IMR-90 (cell line): ENCODE data around the gene WDR91. TPM values are rescaled to one million over a fixed set of nuclear protein-coding genes. Genes with fewer than 3 reads are reported as not detected.

Experiments used
- ATAC-seq: fragments of 200-7000 bp; cut with Tn5 transposase; 2 replicates; pipeline ENCODE4 v1.9.1; 2020; ENCODE audit warnings: low read depth, mild to moderate bottlenecking, moderate library complexity
- BruUV-seq: library from RNA; stranded (reverse); fragments of 400-500 nt; replicated peaks from 2 replicates; lab custom pipeline; 2021; lab: Mats Ljungman, UMichigan
- CTCF ChIA-PET: fragments of 300-600 bp; formaldehyde crosslinking; extraction: SDS; loops from one replicate; lab custom pipeline; 2021; ENCODE audit warnings: antibody characterized with exemption; lab: Yijun Ruan, JAX
- POLR2A ChIA-PET: fragments of 300-600 bp; sonication (Branson Sonifier 250); formaldehyde crosslinking; loops from one replicate; lab custom pipeline; 2022; ENCODE audit warnings: antibody characterized with exemption; ENCODE audit not compliant: unreplicated experiment; lab: Charles Lee
- DNase-seq: peaks from one replicate; pipeline ENCODE4 v3.0.0; 2013
- H2AFZ ChIP-seq: replicated peaks from 2 replicates; pipeline ENCODE3; 2013; ENCODE audit warnings: low read length, mild to moderate bottlenecking; ENCODE audit not compliant: poor library complexity
- H2AK5ac ChIP-seq: 2 replicates; pipeline ENCODE4 v1.6.1; 2013; ENCODE audit warnings: low read depth, low read length, inconsistent platforms
- H2AK9ac ChIP-seq: replicated peaks from 2 replicates; pipeline ENCODE3; 2013; ENCODE audit warnings: mild to moderate bottlenecking, low read depth, low read length, moderate library complexity; ENCODE audit not compliant: poor library complexity
- H2BK120ac ChIP-seq: 2 replicates; pipeline ENCODE4 v1.6.1; 2013; ENCODE audit warnings: low read depth, low read length, inconsistent platforms
- H2BK15ac ChIP-seq: 3 replicates; pipeline ENCODE4 v1.6.1; 2013; ENCODE audit warnings: low read depth, low read length, inconsistent platforms
- H2BK20ac ChIP-seq: 2 replicates; pipeline ENCODE4 v1.6.1; 2013; ENCODE audit warnings: low read depth, mild to moderate bottlenecking, inconsistent platforms, low read length, moderate library complexity
- H2BK5ac ChIP-seq: 2 replicates; pipeline ENCODE4 v1.6.1; 2013; ENCODE audit warnings: mild to moderate bottlenecking, low read depth, low read length, inconsistent platforms; ENCODE audit not compliant: poor library complexity, severe bottlenecking
- H3K14ac ChIP-seq: replicated peaks from 2 replicates; pipeline ENCODE4 v1.6.1; 2013; ENCODE audit warnings: low read depth, low read length, inconsistent platforms
- H3K18ac ChIP-seq: 2 replicates; pipeline ENCODE4 v1.6.1; 2013; ENCODE audit warnings: low read depth, low read length, control low read depth
- H3K23ac ChIP-seq: 2 replicates; pipeline ENCODE4 v1.6.1; 2013; ENCODE audit warnings: low read depth, low read length, inconsistent platforms
- H3K27ac ChIP-seq: 2 replicates; pipeline ENCODE4 v1.5.1; 2013; ENCODE audit warnings: mild to moderate bottlenecking, control low read depth, low read length; ENCODE audit not compliant: insufficient read depth
- H3K27me3 ChIP-seq: 2 replicates; pipeline ENCODE4 v1.6.1; 2013; ENCODE audit warnings: low read length; ENCODE audit not compliant: control insufficient read depth, insufficient read depth
- H3K36me3 ChIP-seq: 2 replicates; pipeline ENCODE4 v1.6.1; 2013; ENCODE audit warnings: low read length, mixed read lengths; ENCODE audit not compliant: control insufficient read depth, insufficient read depth
- H3K4ac ChIP-seq: 2 replicates; pipeline ENCODE4 v1.6.1; 2013; ENCODE audit warnings: low read depth, low read length, inconsistent platforms
- H3K4me1 ChIP-seq: 2 replicates; pipeline ENCODE4 v1.6.1; 2013; ENCODE audit warnings: low read length, mixed read lengths; ENCODE audit not compliant: control insufficient read depth, insufficient read depth
- H3K4me2 ChIP-seq: 2 replicates; pipeline ENCODE4 v1.6.1; 2013; ENCODE audit warnings: low read depth, mild to moderate bottlenecking, control low read depth, low read length, moderate library complexity
- H3K4me3 ChIP-seq: 2 replicates; pipeline ENCODE4 v1.5.1; 2013; ENCODE audit warnings: low read depth, mild to moderate bottlenecking, control low read depth, low read length, moderate library complexity; ENCODE audit not compliant: insufficient read depth
- H3K56ac ChIP-seq: 2 replicates; pipeline ENCODE4 v1.6.1; 2013; ENCODE audit warnings: low read length, inconsistent platforms; ENCODE audit not compliant: insufficient read depth; ENCODE audit errors: extremely low read depth
- H3K79me1 ChIP-seq, 2 experiments: 2 replicates each; pipeline ENCODE4 v1.6.1; 2013; ENCODE audit warnings: low read length in 2 of 2, inconsistent platforms in 1 of 2, low read depth in 1 of 2
- H3K9ac ChIP-seq: 2 replicates; pipeline ENCODE4 v1.6.1; 2013; ENCODE audit warnings: low read depth, low read length, control low read depth
- H3K9me1 ChIP-seq: 2 replicates; pipeline ENCODE4 v1.6.1; 2013; ENCODE audit warnings: low read length, inconsistent platforms; ENCODE audit not compliant: insufficient read depth
- H3K9me3 ChIP-seq: 2 replicates; pipeline ENCODE4 v1.6.1; 2013; ENCODE audit warnings: low read length; ENCODE audit not compliant: control insufficient read depth, insufficient read depth
- H4K20me1 ChIP-seq: 2 replicates; pipeline ENCODE4 v1.6.1; 2013; ENCODE audit warnings: low read length, inconsistent platforms; ENCODE audit not compliant: insufficient read depth
- H4K5ac ChIP-seq: 2 replicates; pipeline ENCODE4 v1.6.1; 2013; ENCODE audit warnings: mild to moderate bottlenecking, low read depth, low read length, control low read depth
- H4K8ac ChIP-seq, 2 experiments: 2 replicates each; pipeline ENCODE4 v1.6.1; 2013; ENCODE audit warnings: low read depth in 2 of 2, low read length in 2 of 2, control low read depth in 1 of 2, inconsistent platforms in 1 of 2
- H4K91ac ChIP-seq: 2 replicates; pipeline ENCODE4 v1.6.1; 2013; ENCODE audit warnings: low read depth, low read length, inconsistent platforms; ENCODE audit not compliant: insufficient read depth
- CHD1 ChIP-seq: IDR thresholded peaks from 2 replicates; pipeline ENCODE4 v1.6.1; 2012; ENCODE audit warnings: low read depth, low read length, improper control_type of control experiment
- WGBS, 2 experiments: methylation state at CpG; one replicate each; pipeline versions ENCODE4 v1.1.5 to v1.1.7; 2013; ENCODE audit warnings: missing lambda C conversion rate in 2 of 2; ENCODE audit not compliant: insufficient read length in 1 of 2; ENCODE audit errors: extremely low coverage in 2 of 2; 5-methylcytosine and 5-hydroxymethylcytosine counted together
- dilution Hi-C: fragments of 300-500 bp; cut with HindIII; formaldehyde crosslinking; loops from one replicate; pipeline ENCODE4 v1.14.3; 2018; ENCODE audit warnings: low sequenced_read_pairs; ENCODE audit not compliant: unreplicated experiment
- in situ Hi-C: fragments of 300-500 bp; cut with MboI; formaldehyde crosslinking; loops from 3 replicates; pipeline ENCODE4 v1.14.3; 2019; ENCODE audit warnings: low sequenced_read_pairs, inconsistent platforms, mixed read lengths
- intact Hi-C: fragments of 100-400 bp; cut with micrococcal nuclease; formaldehyde crosslinking; loops from 2 replicates; pipeline ENCODE4 v1.10.0; 2022
- polyA plus RNA-seq, 3 experiments: library from polyadenylated mRNA; depleted of rRNA; stranded (reverse); fragments of >200 nt; gene quantifications; 2 replicates each; pipeline ENCODE4 v1.2.3, GENCODE V29; 2012; ENCODE audit warnings: low replicate concordance in 1 of 3
- total RNA-seq: library from RNA; depleted of rRNA; stranded (reverse); fragments of >200 nt; gene quantifications from 2 replicates; pipeline ENCODE4 v1.2.3, GENCODE V29; 2012
- TF ChIP-seq, protein P1 (sequence below): fragments of 150-350 bp; IDR thresholded peaks from 2 replicates; pipeline ENCODE4 v1.6.1; 2017; ENCODE audit warnings: mild to moderate bottlenecking, antibody characterized with exemption, low read length, low read depth
- TF ChIP-seq, protein P2 (sequence below): conservative IDR thresholded peaks from 2 replicates; pipeline ENCODE4 v1.5.1; 2012; ENCODE audit warnings: mild to moderate bottlenecking, low read depth, low read length, improper control_type of control experiment

The WDR91 gene
- total and polyA plus RNA-seq, 2 of the 4 experiments (the other 2 are of a cell fraction) = 5.2 to 10.3 TPM

DNA sequence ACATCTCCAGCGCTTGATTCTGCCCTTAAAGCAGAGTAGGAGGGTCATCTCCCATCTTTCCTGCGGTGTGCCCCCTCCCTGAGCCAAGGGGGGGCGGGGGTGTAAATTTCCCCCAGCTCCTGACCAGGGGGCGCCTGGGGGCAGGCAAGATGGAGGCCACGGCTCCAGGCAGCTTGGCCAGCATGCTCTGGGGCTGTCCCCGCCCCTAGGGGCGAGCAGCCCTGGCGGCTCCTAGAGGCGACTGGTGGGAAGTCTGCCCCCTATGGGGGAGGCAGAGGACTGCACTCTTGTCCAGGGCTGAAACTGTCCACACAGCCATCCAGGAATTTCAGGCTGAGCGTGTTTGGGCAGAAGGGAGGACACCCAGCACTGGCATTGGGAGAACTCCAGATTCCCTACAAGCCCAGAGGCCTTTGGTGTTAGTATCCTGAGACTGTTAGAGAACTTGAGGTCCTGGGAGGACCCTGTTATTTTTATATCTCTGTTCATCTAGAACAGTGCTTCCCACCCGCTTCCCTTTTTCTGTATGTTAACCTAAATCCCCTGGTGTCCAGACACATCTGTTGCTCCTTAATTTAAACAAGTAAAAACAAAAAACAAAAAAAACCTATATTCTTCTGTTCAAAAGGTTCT is 26.9 kb upstream of the WDR91 start:
- H3K4me3 ChIP-seq = no peak overlapping the region
- H3K4ac ChIP-seq = no peak overlapping the region
- H3K79me1 ChIP-seq = no peaks in the 10 kb centered on the region
- no peak overlapping the region for H3K14ac ChIP-seq
- H4K20me1 ChIP-seq = no peaks in the 10 kb centered on the region
- no peak overlapping the region for H3K4me2 ChIP-seq
- peaks cover 30% of the 10 kb centered on the region for H3K27me3 ChIP-seq
- DNase-seq (no peak), ATAC-seq (no peak)
- H4K5ac ChIP-seq = no peak overlapping the region
- H3K4me1 ChIP-seq = no peaks in the 10 kb centered on the region
- no peak overlapping the region for H3K18ac ChIP-seq
- H2AFZ ChIP-seq = no peak overlapping the region
- no peak overlapping the region for H3K56ac ChIP-seq
- no peaks in the 10 kb centered on the region for H3K9me1 ChIP-seq
- ChIA-PET POLR2A (no interaction called here), CTCF (interaction anchor here (0.8 kb wide), 1 partner anchor 12 kb away, joined by 3 read pairs; no protein-coding TSS in a partner anchor)
- no peak overlapping the region for H3K27ac ChIP-seq
- no peak overlapping the region for H4K8ac ChIP-seq
- 87% methylated on average over 6 of the region's 11 CpGs; no CpG with 5 or more reads in 1 of the 2 experiments for WGBS, 2 experiments
- no peak overlapping the region for H3K23ac ChIP-seq
- no peak overlapping the region for H3K9ac ChIP-seq
- no peak overlapping the region for H2BK120ac ChIP-seq
- TF ChIP-seq, protein P1, sequence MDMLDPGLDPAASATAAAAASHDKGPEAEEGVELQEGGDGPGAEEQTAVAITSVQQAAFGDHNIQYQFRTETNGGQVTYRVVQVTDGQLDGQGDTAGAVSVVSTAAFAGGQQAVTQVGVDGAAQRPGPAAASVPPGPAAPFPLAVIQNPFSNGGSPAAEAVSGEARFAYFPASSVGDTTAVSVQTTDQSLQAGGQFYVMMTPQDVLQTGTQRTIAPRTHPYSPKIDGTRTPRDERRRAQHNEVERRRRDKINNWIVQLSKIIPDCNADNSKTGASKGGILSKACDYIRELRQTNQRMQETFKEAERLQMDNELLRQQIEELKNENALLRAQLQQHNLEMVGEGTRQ = no peak
- TF ChIP-seq, protein P2, sequence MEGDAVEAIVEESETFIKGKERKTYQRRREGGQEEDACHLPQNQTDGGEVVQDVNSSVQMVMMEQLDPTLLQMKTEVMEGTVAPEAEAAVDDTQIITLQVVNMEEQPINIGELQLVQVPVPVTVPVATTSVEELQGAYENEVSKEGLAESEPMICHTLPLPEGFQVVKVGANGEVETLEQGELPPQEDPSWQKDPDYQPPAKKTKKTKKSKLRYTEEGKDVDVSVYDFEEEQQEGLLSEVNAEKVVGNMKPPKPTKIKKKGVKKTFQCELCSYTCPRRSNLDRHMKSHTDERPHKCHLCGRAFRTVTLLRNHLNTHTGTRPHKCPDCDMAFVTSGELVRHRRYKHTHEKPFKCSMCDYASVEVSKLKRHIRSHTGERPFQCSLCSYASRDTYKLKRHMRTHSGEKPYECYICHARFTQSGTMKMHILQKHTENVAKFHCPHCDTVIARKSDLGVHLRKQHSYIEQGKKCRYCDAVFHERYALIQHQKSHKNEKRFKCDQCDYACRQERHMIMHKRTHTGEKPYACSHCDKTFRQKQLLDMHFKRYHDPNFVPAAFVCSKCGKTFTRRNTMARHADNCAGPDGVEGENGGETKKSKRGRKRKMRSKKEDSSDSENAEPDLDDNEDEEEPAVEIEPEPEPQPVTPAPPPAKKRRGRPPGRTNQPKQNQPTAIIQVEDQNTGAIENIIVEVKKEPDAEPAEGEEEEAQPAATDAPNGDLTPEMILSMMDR = peak; percentile 21; the same call in 1 of the 2 replicates
- no peak for TF ChIP-seq CHD1
- H2BK15ac ChIP-seq = no peak overlapping the region
- BruUV-seq = no TSS peak
- in situ Hi-C loops = no loop called here
- no peak overlapping the region for H2AK9ac ChIP-seq
- no peak overlapping the region for H2BK20ac ChIP-seq
- no peak overlapping the region for H2AK5ac ChIP-seq
- no peak overlapping the region for H4K91ac ChIP-seq
- no peaks in the 10 kb centered on the region for H3K36me3 ChIP-seq
- intact Hi-C loops = no loop called here
- H3K9me3 ChIP-seq = no peaks in the 10 kb centered on the region
- no peak overlapping the region for H2BK5ac ChIP-seq
- dilution Hi-C loops = no loop called here
